ENCODE results near the gene SULT1A2.
"Not testable (repeated sequence)": the region's sequence is repeated elsewhere in the genome, so short reads cannot be mapped to it uniquely, and the experiment has no call there.

Gene SULT1A2

GRCh38 chr16:28596840-28597691 is at the start of gene SULT1A2:
Gene SULT1A2 (minus strand): TSS chr16:28597050. CDS start chr16:28595930, 1,120 bp downstream.
- DNase-seq (ENCODE audit: low read depth, low spot score): no peak

- DNase-seq (ENCODE audit: low read depth, low spot score): not testable (repeated sequence)
Observed at GRCh38 chr16:28639959-28640358, 43.1 kb upstream of the SULT1A2 start.

GRCh38 chr16:28638359-28638758 is 41.5 kb upstream of the SULT1A2 start:
- DNase-seq (ENCODE audit: low read depth, low spot score): not testable (repeated sequence)

GRCh38 chr16:28637765-28638164 is 40.9 kb upstream of the SULT1A2 start, which contains the start of gene NPIPB8:
Gene NPIPB8 (plus strand): TSS chr16:28638065. CDS start chr16:28638361, 296 bp downstream.
- DNase-seq (ENCODE audit: low read depth, low spot score): not testable (repeated sequence)

GRCh38 chr16:28636093-28636823 is 39.4 kb upstream of the SULT1A2 start:
- DNase-seq (ENCODE audit: low read depth, low spot score): not testable (repeated sequence)

- not testable (repeated sequence) for DNase-seq (ENCODE audit: low read depth, low spot score)
Observed at GRCh38 chr16:28630905-28631304, 34.1 kb upstream of the SULT1A2 start.

- DNase-seq (ENCODE audit: low read depth, low spot score): no peak
Observed at GRCh38 chr16:28623172-28623711, 26.4 kb upstream of the SULT1A2 start.

GRCh38 chr16:28622532-28623171 is 25.8 kb upstream of the SULT1A2 start:
- not testable (repeated sequence) for DNase-seq (ENCODE audit: low read depth, low spot score)

GRCh38 chr16:28621481-28622155 is 24.8 kb upstream of the SULT1A2 start:
- DNase-seq (ENCODE audit: low read depth, low spot score): no peak

- DNase-seq (ENCODE audit: low read depth, low spot score): not testable (repeated sequence)
Observed at GRCh38 chr16:28620316-28620715, 23.5 kb upstream of the SULT1A2 start.

GRCh38 chr16:28617874-28618273 is 21.0 kb upstream of the SULT1A2 start:
- DNase-seq (ENCODE audit: low read depth, low spot score): no peak

GRCh38 chr16:28616636-28617035 is 19.8 kb upstream of the SULT1A2 start:
- DNase-seq (ENCODE audit: low read depth, low spot score): no peak

- not testable (repeated sequence) for DNase-seq (ENCODE audit: low read depth, low spot score)
Observed at GRCh38 chr16:28616224-28616577, 19.4 kb upstream of the SULT1A2 start.

- DNase-seq (ENCODE audit: low read depth, low spot score): not testable (repeated sequence)
Observed at GRCh38 chr16:28615486-28616223, 18.8 kb upstream of the SULT1A2 start.

GRCh38 chr16:28614561-28614960 is 17.7 kb upstream of the SULT1A2 start:
- DNase-seq (ENCODE audit: low read depth, low spot score): not testable (repeated sequence)

- DNase-seq (ENCODE audit: low read depth, low spot score): not testable (repeated sequence)
Observed at GRCh38 chr16:28613912-28614311, 17.1 kb upstream of the SULT1A2 start.

GRCh38 chr16:28612359-28613280 is 15.8 kb upstream of the SULT1A2 start:
- DNase-seq (ENCODE audit: low read depth, low spot score): not testable (repeated sequence)

GRCh38 chr16:28610595-28611191 is 13.8 kb upstream of the SULT1A2 start:
- no peak for DNase-seq (ENCODE audit: low read depth, low spot score)

Data from brain pericyte (primary cell).